Stimulated activated CD4-positive, alpha-beta T cell treated with anti-CD3 and anti-CD28 coated beads, Interleukin-12 subunit alpha, Interleukin-12 subunit beta, amount 100 ng/mL, for 48 hours (primary cell): ENCODE results near the gene SEC11A.
"Not testable (repeated sequence)": the region's sequence is repeated elsewhere in the genome, so short reads cannot be mapped to it uniquely, and the experiment has no call there.

Experiments
- DNase-seq, 3 donors: peaks; one replicate each; pipeline ENCODE4 v3.0.0-alpha.2; 2020; ENCODE audit warnings: low read depth in 2 of 3, low spot score in 1 of 3

The SEC11A gene

GRCh38 chr15:84716036-84716732 lies at the start of gene SEC11A:
SEC11A (minus strand) TSS chr15:84716139; CDS start chr15:84716075, 64 bp downstream.
- peak; percentile 87 to 88 (median 87) for DNase-seq

GRCh38 chr15:84765675-84766074 lies 49.7 kb upstream of the SEC11A start:
- DNase-seq = no peak

DNA sequence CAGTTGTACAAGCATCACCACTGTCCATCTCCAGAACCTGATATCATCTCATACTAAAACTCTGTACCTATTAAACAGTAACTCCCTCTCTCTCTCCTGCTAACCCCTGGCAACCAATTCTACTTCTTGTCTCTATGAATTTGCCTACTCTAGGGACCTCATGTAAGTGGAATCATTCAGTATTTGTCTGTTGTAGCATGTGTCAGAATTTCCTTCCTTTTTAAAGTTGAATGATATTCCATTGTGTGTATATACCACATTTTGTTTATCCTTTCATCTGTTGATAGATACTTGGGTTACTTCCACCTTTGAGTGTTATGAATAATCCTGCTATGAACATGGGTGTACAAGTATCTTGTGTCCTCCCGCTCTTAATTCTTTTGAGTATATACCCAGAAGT lies 49.0 kb upstream of the SEC11A start:
- DNase-seq = no peak

GRCh38 chr15:84764585-84764984 lies 48.6 kb upstream of the SEC11A start:
- no peak for DNase-seq

- no peak for DNase-seq
These were observed 47.1 kb upstream of the SEC11A start for GRCh38 chr15:84762840-84763572.

DNA sequence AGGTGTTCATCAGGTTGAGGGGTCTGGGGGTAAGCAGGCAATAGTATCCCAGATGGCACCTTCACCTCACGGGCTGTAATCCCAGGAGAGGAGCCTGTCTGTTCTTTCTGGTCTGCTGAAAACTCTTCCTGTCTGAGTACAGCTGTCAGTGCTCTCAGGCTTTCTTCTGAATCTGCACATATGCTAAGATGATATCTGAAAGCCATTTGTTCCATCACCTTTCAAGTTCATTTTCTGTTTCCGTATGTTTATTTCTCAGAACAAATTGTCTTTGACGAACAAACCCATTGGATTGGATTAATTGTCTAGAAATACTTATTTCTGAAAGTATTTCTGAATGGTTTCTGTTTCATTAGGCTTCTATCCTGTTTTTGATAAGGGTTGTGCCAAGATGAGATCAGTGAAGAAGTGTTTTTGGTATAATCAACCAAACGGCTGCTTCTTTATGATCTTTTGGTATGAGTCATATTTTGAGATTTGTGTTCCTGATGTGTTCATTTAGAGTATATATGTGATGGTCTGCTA lies 45.7 kb upstream of the SEC11A start:
- no peak for DNase-seq

- DNase-seq = no peak
These were observed 44.3 kb upstream of the SEC11A start for GRCh38 chr15:84760219-84760618.

- no peak for DNase-seq
These were observed 43.1 kb upstream of the SEC11A start for GRCh38 chr15:84759018-84759417.

DNA sequence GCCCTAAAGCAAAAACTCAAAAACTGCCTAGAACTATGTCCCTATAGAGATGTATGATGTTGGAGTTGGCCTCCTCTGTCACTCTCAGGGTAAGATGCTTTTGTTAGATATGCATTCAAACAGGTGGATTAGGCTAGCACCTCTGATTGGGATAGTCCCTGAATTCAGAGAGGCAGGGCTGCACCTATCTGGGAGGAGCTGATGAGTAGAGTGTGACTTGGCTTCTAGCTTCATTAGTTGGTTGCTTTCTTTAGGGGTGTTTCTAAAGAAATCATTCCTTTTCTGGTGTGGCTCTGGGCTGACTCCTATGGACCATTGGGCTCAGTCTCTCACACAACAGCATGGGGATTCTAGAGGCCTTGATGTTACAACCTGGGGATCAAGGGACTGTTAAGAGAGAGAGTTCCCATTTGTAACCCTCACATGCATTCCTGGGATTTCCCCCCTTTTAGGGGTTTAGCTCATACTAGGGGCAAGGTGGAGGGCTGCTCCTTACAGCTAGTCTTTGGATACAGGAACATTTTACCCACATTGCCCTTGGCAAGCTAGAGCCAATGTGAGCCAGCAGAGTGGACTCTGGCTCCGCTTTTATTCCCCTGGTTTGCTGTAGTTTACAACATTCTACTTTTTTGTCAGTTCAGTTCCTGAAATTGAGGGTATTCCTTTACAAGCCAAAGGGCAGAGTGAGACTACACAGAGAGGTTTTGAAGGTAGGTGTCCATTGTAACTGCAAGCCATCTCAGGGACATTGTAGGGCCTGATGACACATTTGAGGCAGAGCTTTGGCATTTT lies 40.0 kb upstream of the SEC11A start:
- DNase-seq = no peak

DNA sequence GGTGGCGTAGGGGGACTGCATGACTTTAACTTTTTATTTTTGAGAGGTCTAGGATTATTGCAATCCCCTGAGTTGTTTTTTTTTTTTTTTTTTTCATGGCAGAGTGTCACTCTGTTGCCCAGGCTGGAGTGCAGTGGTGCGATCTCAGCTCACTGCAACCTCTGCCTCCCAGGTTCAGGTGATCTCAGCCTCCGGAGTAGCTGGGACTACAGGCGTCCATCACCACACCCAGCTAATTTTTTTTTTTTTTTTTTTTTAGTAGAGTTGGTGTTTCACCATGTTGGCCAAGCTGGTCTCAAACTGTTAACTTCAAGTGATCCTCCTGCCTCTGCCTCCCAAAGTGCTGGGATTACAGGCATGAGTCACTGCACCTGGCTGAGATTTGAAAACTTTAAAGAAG lies 39.0 kb upstream of the SEC11A start:
- not testable (repeated sequence) for DNase-seq

- no peak for DNase-seq
These were observed 36.8 kb upstream of the SEC11A start for GRCh38 chr15:84752700-84753099.

- DNase-seq = no peak
These were observed 36.3 kb upstream of the SEC11A start for GRCh38 chr15:84752195-84752594.

GRCh38 chr15:84751721-84752120 lies 35.8 kb upstream of the SEC11A start:
- not testable (repeated sequence) for DNase-seq

DNA sequence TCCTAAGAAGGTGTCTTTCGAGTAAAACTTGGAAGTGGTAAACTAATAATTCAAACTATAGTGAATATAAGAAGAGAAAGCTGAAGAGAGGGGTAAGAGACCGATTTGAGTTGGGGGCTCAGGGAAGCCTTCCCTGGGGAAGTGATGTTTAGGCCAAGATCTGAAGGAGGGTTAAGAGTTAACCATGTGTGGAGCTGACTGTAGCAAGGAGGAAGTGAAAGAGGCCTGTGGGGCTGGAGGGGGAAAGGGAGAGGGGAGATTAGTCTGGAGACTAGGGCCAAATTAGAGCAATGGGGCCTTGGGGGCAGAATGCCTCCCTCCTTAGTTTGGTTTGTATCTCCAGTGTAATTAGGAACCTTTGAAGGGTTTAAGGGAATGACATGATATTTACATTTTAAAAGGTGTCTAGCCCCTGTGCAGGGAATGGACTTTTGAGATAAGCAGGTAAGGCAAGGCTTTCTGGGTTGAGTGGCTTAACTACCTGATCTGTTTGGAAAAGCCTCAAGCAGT lies 34.7 kb upstream of the SEC11A start:
- DNase-seq = no peak

- peak in 1 of 3 donors; percentile 43 for DNase-seq
These were observed 33.4 kb upstream of the SEC11A start for GRCh38 chr15:84749111-84749991.

- DNase-seq = peak in 2 of 3 donors; percentile 53 to 69
These were observed 32.6 kb upstream of the SEC11A start, which contains the start of gene ZNF592 for GRCh38 chr15:84748274-84749110. ZNF592 (plus strand) TSS chr15:84748592; CDS start chr15:84782676, 34,084 bp downstream.

DNA sequence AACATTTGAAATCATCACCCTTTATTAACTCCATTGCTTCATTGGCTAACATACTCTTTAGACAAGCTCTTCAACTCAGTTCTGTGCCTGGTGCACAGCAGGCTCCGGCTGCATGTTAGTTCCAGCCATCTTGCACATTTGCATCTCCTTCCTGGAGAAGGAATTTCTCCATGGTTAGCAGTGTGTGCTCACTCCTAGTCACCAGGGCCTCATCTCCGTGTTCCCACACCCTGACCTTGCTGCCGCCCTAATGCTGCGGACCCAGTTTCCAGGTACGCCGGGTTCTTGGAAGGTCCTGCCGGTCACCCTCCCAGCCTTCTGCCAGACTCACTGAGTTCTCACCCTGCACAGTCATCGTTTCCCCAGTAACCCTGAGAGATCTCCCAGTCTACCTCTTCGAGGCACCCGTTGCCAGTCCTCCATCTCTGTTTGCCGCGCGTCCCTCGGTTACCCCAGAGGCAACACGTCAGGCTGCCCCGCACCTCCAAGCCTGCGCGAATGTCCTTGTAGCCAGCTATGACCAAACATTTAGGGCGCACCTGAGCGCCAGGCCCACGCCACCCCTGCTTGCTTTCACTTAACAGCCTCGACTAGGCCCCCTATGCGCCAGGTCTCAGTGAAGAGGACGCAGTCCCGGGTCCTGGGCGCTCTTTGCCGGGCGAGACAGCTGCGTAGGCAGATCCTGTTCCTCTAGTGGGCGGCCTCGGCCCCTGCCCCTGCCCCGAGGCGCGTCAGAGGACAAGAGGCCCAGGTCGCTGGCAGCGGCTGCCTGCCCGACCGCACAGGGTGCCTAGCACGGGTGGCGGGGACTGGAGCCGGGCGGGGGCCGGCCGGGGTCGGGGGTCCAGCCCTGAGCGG lies 31.7 kb upstream of the SEC11A start:
- DNase-seq = peak; percentile 54 to 58 (median 56)

DNA sequence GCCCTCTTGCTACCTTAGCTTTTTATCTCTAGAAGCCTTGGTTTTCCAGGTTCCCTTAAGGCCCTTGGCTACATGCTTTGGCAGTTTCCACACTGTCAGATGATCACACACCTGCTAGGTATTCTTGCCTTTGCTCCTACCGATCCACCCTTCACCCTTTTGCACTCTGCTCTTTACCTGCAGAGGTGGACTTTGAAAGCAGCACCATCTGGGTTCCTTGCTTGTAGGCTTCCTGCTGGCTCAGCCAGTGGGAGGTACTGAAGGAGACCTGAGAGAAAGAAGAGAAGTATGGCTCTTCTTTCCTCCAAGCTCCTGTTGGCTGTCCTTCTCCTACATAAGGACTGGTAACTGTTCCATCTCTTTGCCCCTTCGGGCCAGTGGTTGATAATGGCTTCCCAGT lies 25.2 kb upstream of the SEC11A start:
- DNase-seq = no peak
